ENCODE data around the gene PDGFC. TPM values are rescaled to one million over a fixed set of nuclear protein-coding genes. Genes with fewer than 3 reads are reported as not detected.

The PDGFC gene
- total and polyA plus RNA-seq, 2 donors (not counting 3 experiments of a cell fraction or from before 2014, with no cell fraction given) = 2.7 to 5.3 TPM

DNA sequence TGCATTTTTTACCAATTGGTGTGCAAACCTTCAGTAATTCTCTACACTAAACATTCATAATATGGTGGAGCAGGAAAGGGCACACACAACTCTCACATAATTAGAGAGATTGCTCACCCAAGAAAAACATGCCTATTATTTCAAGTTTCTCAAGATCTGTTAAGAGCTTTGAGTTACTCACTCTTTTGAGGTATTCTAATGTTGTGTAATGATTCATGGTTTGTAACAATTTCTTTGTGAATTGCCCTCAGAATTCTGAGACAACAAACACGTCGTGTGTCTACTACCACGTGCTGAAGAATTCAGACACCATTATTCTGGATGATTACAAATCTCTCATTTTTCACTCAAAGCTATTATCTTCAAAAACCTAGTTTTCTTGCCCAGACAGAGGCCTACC, 82.8 kb downstream of the PDGFC start:
- Histone ChIP-seq H3K4me1 (ENCODE audit: control insufficient read depth, extremely low read depth, insufficient read depth, low read length) (no peaks in the 10 kb centered on the region), H2AFZ (ENCODE audit: low read depth, low read length) (no peak overlapping the region), H3K79me2 (ENCODE audit: control insufficient read depth, insufficient read depth, low read length) (no peaks in the 10 kb centered on the region), H3K9ac (replicated peaks; ENCODE audit: extremely low read depth, insufficient read depth, low read length) (no peak overlapping the region), H3K27ac (ENCODE audit: insufficient read depth, low read depth, low read length) (no peak overlapping the region), H3K9me1 (replicated peaks; ENCODE audit: control insufficient read depth, extremely low read depth, insufficient read depth, low read length) (no peaks in the 10 kb centered on the region), H4K20me1 (replicated peaks; ENCODE audit: control insufficient read depth, extremely low read depth, insufficient read depth, low read length) (no peaks in the 10 kb centered on the region), H3K27me3 (ENCODE audit: control insufficient read depth in 2 of 2, insufficient read depth in 2 of 2, low read length in 2 of 2) (no peaks in the 10 kb centered on the region), H3K36me3 (ENCODE audit: control insufficient read depth in 2 of 2, extremely low read depth in 1 of 2, insufficient read depth in 2 of 2, low read length in 2 of 2) (no peaks in the 10 kb centered on the region), H3K4me3 (replicated peaks in 1 of 3; ENCODE audit: insufficient read depth in 1 of 3, low read depth in 1 of 3, low read length in 3 of 3) (no peak overlapping the region), H3K4me2 (ENCODE audit: insufficient read depth, low read length) (no peak overlapping the region), H3K9me3 (replicated peaks; ENCODE audit: control insufficient read depth, insufficient read depth, low read length) (no peaks in the 10 kb centered on the region)
- CTCF ChIA-PET = interaction anchor here (1.2 kb wide), 1 partner anchor 157 kb away, joined by 4 read pairs; no protein-coding TSS in a partner anchor
- dilution Hi-C loops (cut with MboI; ENCODE audit: extremely low pct_ligation_motif_present, low sequenced_read_pairs) = no loop called here
- DNase-seq (ENCODE audit: low read depth, low spot score) (no peak), FAIRE-seq (no peak)
- no TSS peak for BruUV-seq (replicated peaks)
- POLR2A ChIA-PET = no interaction called here
- intact Hi-C loops (cut with micrococcal nuclease) = no loop called here
- TF ChIP-seq MYC (IDR thresholded peaks at IDR 0.05; ENCODE audit: low read depth, low read length) (no peak), EZH2 (IDR thresholded peaks at IDR 0.05; ENCODE audit: borderline replicate concordance, low read depth, low read length, severe bottlenecking) (no peak), GATA2 (IDR thresholded peaks at IDR 0.05; ENCODE audit: insufficient read depth, insufficient read length, low read depth, low read length) (no peak), JUN (IDR thresholded peaks at IDR 0.05; ENCODE audit: borderline replicate concordance, insufficient read depth, insufficient read length, low read depth) (no peak), POLR2A (IDR thresholded peaks at IDR 0.05; ENCODE audit: low read depth, low read length) (no peak), POLR2AphosphoS5 (IDR thresholded peaks at IDR 0.05; ENCODE audit: insufficient read depth, low read depth, low read length) (no peak), FOS (IDR thresholded peaks at IDR 0.05; ENCODE audit: borderline replicate concordance, insufficient read depth, low read length) (no peak)
- TF ChIP-seq, protein P1, sequence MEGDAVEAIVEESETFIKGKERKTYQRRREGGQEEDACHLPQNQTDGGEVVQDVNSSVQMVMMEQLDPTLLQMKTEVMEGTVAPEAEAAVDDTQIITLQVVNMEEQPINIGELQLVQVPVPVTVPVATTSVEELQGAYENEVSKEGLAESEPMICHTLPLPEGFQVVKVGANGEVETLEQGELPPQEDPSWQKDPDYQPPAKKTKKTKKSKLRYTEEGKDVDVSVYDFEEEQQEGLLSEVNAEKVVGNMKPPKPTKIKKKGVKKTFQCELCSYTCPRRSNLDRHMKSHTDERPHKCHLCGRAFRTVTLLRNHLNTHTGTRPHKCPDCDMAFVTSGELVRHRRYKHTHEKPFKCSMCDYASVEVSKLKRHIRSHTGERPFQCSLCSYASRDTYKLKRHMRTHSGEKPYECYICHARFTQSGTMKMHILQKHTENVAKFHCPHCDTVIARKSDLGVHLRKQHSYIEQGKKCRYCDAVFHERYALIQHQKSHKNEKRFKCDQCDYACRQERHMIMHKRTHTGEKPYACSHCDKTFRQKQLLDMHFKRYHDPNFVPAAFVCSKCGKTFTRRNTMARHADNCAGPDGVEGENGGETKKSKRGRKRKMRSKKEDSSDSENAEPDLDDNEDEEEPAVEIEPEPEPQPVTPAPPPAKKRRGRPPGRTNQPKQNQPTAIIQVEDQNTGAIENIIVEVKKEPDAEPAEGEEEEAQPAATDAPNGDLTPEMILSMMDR (IDR thresholded peaks at IDR 0.05; ENCODE audit: extremely low read depth in 1 of 2, insufficient read depth in 1 of 2, low read depth in 1 of 2, low read length in 2 of 2) = no peak
- TF ChIP-seq, protein P2, sequence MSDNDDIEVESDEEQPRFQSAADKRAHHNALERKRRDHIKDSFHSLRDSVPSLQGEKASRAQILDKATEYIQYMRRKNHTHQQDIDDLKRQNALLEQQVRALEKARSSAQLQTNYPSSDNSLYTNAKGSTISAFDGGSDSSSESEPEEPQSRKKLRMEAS (IDR thresholded peaks at IDR 0.05; ENCODE audit: insufficient read depth, insufficient read length) = no peak

All from endothelial cell of umbilical vein (primary cell).